ENCODE results near the gene EMILIN2.

EMILIN2 gene

GRCh38 chr18:2959341-2959740, 112.5 kb downstream of the EMILIN2 start:
- no peak for DNase-seq

GRCh38 chr18:2960983-2961696, 114.3 kb downstream of the EMILIN2 start:
- DNase-seq = no peak

- DNase-seq = peak; percentile 56
Observed at GRCh38 chr18:2961821-2962220, 115.0 kb downstream of the EMILIN2 start.

- DNase-seq = no peak
Observed at GRCh38 chr18:2963048-2963447, 116.2 kb downstream of the EMILIN2 start.

- DNase-seq = peak; percentile 37
Observed at GRCh38 chr18:2964361-2965010, 117.7 kb downstream of the EMILIN2 start.

All from fibroblast of skin of right biceps (primary cell).